Calu3 (cell line): ENCODE results near the gene GALNT14. TPM values are rescaled to one million over a fixed set of nuclear protein-coding genes. Genes with fewer than 3 reads are reported as not detected.
A peak's percentile ranks its signal among the peaks of the same experiment; 100 is the strongest.

Experiments used
- BruUV-seq: library from RNA; stranded (reverse); fragments of 400-500 nt; replicated peaks from 2 replicates; lab custom pipeline; 2021; lab: Mats Ljungman, UMichigan
- CTCF ChIA-PET: fragments of 300-600 bp; sonication (Branson Sonifier 250); formaldehyde crosslinking; loops from one replicate; lab custom pipeline; 2022; ENCODE audit warnings: antibody characterized with exemption; lab: Charles Lee
- DNase-seq: peaks from one replicate; pipeline ENCODE4 v3.0.0; 2022
- H3K27ac Mint-ChIP-seq: one replicate; pipeline ENCODE4 v1.8.0; 2022; ENCODE audit warnings: mixed read lengths; ENCODE audit not compliant: unreplicated experiment
- H3K27me3 Mint-ChIP-seq: one replicate; pipeline ENCODE4 v1.8.0; 2022; ENCODE audit warnings: mixed read lengths; ENCODE audit not compliant: unreplicated experiment
- H3K36me3 Mint-ChIP-seq: one replicate; pipeline ENCODE4 v1.8.0; 2022; ENCODE audit warnings: mild to moderate bottlenecking, moderate library complexity, mixed read lengths; ENCODE audit not compliant: insufficient read depth, unreplicated experiment
- H3K4me1 Mint-ChIP-seq: one replicate; pipeline ENCODE4 v1.8.0; 2022; ENCODE audit warnings: mild to moderate bottlenecking, low read depth, mixed read lengths; ENCODE audit not compliant: unreplicated experiment
- H3K4me3 Mint-ChIP-seq: one replicate; pipeline ENCODE4 v1.8.0; 2022; ENCODE audit warnings: mild to moderate bottlenecking, low read depth, moderate library complexity, mixed read lengths; ENCODE audit not compliant: unreplicated experiment
- H3K9me3 Mint-ChIP-seq: one replicate; pipeline ENCODE4 v1.8.0; 2022; ENCODE audit warnings: low read depth, mixed read lengths; ENCODE audit not compliant: unreplicated experiment
- intact Hi-C: fragments of 100-400 bp; cut with micrococcal nuclease; formaldehyde crosslinking; loops from one replicate; pipeline ENCODE4 v1.10.0; 2022; ENCODE audit not compliant: unreplicated experiment
- total RNA-seq: library from RNA; stranded (reverse); gene quantifications from 2 replicates; pipeline ENCODE4 v1.2.3, GENCODE V29; 2022
- TF ChIP-seq, protein P1 (sequence below): fragments of 200-600 bp; IDR thresholded peaks from one replicate; pipeline ENCODE4 v1.8.0; 2022; ENCODE audit warnings: antibody characterized with exemption; ENCODE audit not compliant: unreplicated experiment

GALNT14 gene
- total RNA-seq, 1 experiment from 2014 or later, result 61.9 TPM

- Mint-ChIP-seq H3K4me1 (peaks cover 86% of the 10 kb centered on the region), H3K4me3 (no peak overlapping the region), H3K27me3 (no peaks in the 10 kb centered on the region), H3K9me3 (no peaks in the 10 kb centered on the region), H3K36me3 (peaks cover 6% of the 10 kb centered on the region), H3K27ac (no peak overlapping the region)
- no TSS peak for BruUV-seq
- TF ChIP-seq, protein P1, sequence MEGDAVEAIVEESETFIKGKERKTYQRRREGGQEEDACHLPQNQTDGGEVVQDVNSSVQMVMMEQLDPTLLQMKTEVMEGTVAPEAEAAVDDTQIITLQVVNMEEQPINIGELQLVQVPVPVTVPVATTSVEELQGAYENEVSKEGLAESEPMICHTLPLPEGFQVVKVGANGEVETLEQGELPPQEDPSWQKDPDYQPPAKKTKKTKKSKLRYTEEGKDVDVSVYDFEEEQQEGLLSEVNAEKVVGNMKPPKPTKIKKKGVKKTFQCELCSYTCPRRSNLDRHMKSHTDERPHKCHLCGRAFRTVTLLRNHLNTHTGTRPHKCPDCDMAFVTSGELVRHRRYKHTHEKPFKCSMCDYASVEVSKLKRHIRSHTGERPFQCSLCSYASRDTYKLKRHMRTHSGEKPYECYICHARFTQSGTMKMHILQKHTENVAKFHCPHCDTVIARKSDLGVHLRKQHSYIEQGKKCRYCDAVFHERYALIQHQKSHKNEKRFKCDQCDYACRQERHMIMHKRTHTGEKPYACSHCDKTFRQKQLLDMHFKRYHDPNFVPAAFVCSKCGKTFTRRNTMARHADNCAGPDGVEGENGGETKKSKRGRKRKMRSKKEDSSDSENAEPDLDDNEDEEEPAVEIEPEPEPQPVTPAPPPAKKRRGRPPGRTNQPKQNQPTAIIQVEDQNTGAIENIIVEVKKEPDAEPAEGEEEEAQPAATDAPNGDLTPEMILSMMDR, result no peak
- no peak for DNase-seq
- intact Hi-C loops, result loop anchor here (10.0 kb wide), 1 partner anchor 125 kb away; no protein-coding TSS in a partner anchor
- CTCF ChIA-PET, result interaction anchor here (1.5 kb wide), 1 partner anchor 8 kb away, joined by 4 read pairs; the partner anchor contains the start of gene GALNT14
These were observed 8.7 kb downstream of the GALNT14 start for GRCh38 chr2:31129375-31130171.

- intact Hi-C loops, result no loop called here
- peaks cover 69% of the 10 kb centered on the region for H3K4me1 Mint-ChIP-seq
- H3K27ac Mint-ChIP-seq, result no peak overlapping the region
- no peaks in the 10 kb centered on the region for H3K27me3 Mint-ChIP-seq
- CTCF ChIA-PET, result no interaction called here
- peaks cover 4% of the 10 kb centered on the region for H3K36me3 Mint-ChIP-seq
- H3K4me3 Mint-ChIP-seq, result no peak overlapping the region
- TF ChIP-seq, protein P1, result no peak
- no TSS peak for BruUV-seq
- no peaks in the 10 kb centered on the region for H3K9me3 Mint-ChIP-seq
- no peak for DNase-seq
These were observed 10.3 kb downstream of the GALNT14 start for GRCh38 chr2:31127931-31128330.

- H3K36me3 Mint-ChIP-seq, result no peaks in the 10 kb centered on the region
- peaks cover 51% of the 10 kb centered on the region for H3K4me1 Mint-ChIP-seq
- BruUV-seq, result no TSS peak
- peak overlapping the region; percentile 40 for H3K4me3 Mint-ChIP-seq
- no peaks in the 10 kb centered on the region for H3K9me3 Mint-ChIP-seq
- CTCF ChIA-PET, result interaction anchor here (0.5 to 1.4 kb wide), 2 partner anchors 12 to 376 kb away, joined by 3 to 6 read pairs; partner anchors contain the start of gene GALNT14
- no peaks in the 10 kb centered on the region for H3K27me3 Mint-ChIP-seq
- TF ChIP-seq, protein P1, result no peak
- DNase-seq, result no peak
- peak overlapping the region; percentile 88 for H3K27ac Mint-ChIP-seq
- intact Hi-C loops, result no loop called here
These were observed 12.1 kb downstream of the GALNT14 start for GRCh38 chr2:31125918-31126695.

DNA sequence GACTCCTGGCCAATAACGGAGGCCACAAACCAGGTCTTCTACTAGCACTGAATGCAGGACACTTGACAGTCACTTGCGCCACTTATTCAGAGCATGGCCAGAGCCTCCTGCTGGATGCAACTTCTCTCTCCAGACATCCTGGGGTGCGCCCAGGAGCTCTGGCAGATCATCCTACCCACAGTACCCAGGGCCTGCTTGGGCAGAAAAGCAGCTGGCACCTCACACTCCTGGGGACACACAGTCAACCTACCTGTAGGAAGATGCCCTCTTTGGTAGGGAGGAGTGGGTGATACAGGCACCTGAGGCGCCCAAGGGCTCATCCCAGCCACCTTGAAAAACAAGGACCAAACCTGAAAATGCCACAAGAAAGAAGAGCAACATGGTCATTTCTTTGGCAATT lies 13.3 kb downstream of the GALNT14 start:
- CTCF ChIA-PET, result no interaction called here

More for the DNA sequence above, 13.3 kb downstream of the GALNT14 start:
- intact Hi-C loops, result no loop called here
- DNase-seq, result no peak
- H3K36me3 Mint-ChIP-seq, result no peaks in the 10 kb centered on the region
- no peaks in the 10 kb centered on the region for H3K9me3 Mint-ChIP-seq
- no peak overlapping the region for H3K4me3 Mint-ChIP-seq
- H3K4me1 Mint-ChIP-seq, result peaks cover 39% of the 10 kb centered on the region
- TF ChIP-seq, protein P1, result no peak
- H3K27ac Mint-ChIP-seq, result no peak overlapping the region
- no TSS peak for BruUV-seq
- no peaks in the 10 kb centered on the region for H3K27me3 Mint-ChIP-seq
